ENCODE data around the gene WDR72.
"Not testable (repeated sequence)": the region's sequence is repeated elsewhere in the genome, so short reads cannot be mapped to it uniquely, and the experiment has no call there.

WDR72 gene

GRCh38 chr15:53694476-53694874, 65.0 kb downstream of the WDR72 start:
- Histone ChIP-seq H3K4me1 (ENCODE audit: control insufficient read depth, low read length) (no peaks in the 10 kb centered on the region), H3K4me3 (ENCODE audit: low read length) (no peak overlapping the region), H3K9me2 (replicated peaks; ENCODE audit: control insufficient read depth, low read length) (no peaks in the 10 kb centered on the region), H3K4me2 (ENCODE audit: low read length) (no peak overlapping the region), H3K36me3 (ENCODE audit: control insufficient read depth, low read length) (no peaks in the 10 kb centered on the region), H3K27ac (ENCODE audit: low read depth, low read length) (no peak overlapping the region), H3K27me3 (ENCODE audit: control insufficient read depth, low read length) (no peaks in the 10 kb centered on the region), H3K9me3 (ENCODE audit: control insufficient read depth, insufficient read depth, low read length) (no peaks in the 10 kb centered on the region), H3F3A (ENCODE audit: control insufficient read depth, insufficient read depth) (no peaks in the 10 kb centered on the region), H4K20me1 (ENCODE audit: control insufficient read depth, insufficient read depth, low read depth, low read length) (no peaks in the 10 kb centered on the region), H3K79me2 (ENCODE audit: control insufficient read depth, low read length) (no peaks in the 10 kb centered on the region)
- TF ChIP-seq CTCF (IDR thresholded peaks at IDR 0.05; ENCODE audit: low read depth, low read length, poor library complexity, severe bottlenecking) (no peak), EZH2phosphoT487 (IDR thresholded peaks at IDR 0.05; ENCODE audit: borderline replicate concordance, low read length) (no peak)

- no peaks in the 10 kb centered on the region for H3K4me1 ChIP-seq (ENCODE audit: control insufficient read depth, low read length)
- no peak overlapping the region for H3K4me2 ChIP-seq (ENCODE audit: low read length)
- no peaks in the 10 kb centered on the region for H3K9me2 ChIP-seq (replicated peaks; ENCODE audit: control insufficient read depth, low read length)
- no peak for TF ChIP-seq EZH2phosphoT487 (IDR thresholded peaks at IDR 0.05; ENCODE audit: borderline replicate concordance, low read length)
- H3K9me3 ChIP-seq (ENCODE audit: control insufficient read depth, insufficient read depth, low read length): no peaks in the 10 kb centered on the region
- no peaks in the 10 kb centered on the region for H4K20me1 ChIP-seq (ENCODE audit: control insufficient read depth, insufficient read depth, low read depth, low read length)
- H3K27me3 ChIP-seq (ENCODE audit: control insufficient read depth, low read length): no peaks in the 10 kb centered on the region
- H3K36me3 ChIP-seq (ENCODE audit: control insufficient read depth, low read length): no peaks in the 10 kb centered on the region
- no peak overlapping the region for H3K27ac ChIP-seq (ENCODE audit: low read depth, low read length)
- H3F3A ChIP-seq (ENCODE audit: control insufficient read depth, insufficient read depth): no peaks in the 10 kb centered on the region
- no peak overlapping the region for H3K4me3 ChIP-seq (ENCODE audit: low read length)
- H3K79me2 ChIP-seq (ENCODE audit: control insufficient read depth, low read length): no peaks in the 10 kb centered on the region
These were observed 65.6 kb downstream of the WDR72 start for GRCh38 chr15:53693729-53694475.

GRCh38 chr15:53684162-53684561, 75.3 kb downstream of the WDR72 start:
- not testable (repeated sequence) for H3K4me3 ChIP-seq (ENCODE audit: low read length); H4K20me1 ChIP-seq (ENCODE audit: control insufficient read depth, insufficient read depth, low read depth, low read length); H3F3A ChIP-seq (ENCODE audit: control insufficient read depth, insufficient read depth); H3K9me2 ChIP-seq (replicated peaks; ENCODE audit: control insufficient read depth, low read length); H3K4me2 ChIP-seq (ENCODE audit: low read length); H3K27me3 ChIP-seq (ENCODE audit: control insufficient read depth, low read length); H3K4me1 ChIP-seq (ENCODE audit: control insufficient read depth, low read length); H3K9me3 ChIP-seq (ENCODE audit: control insufficient read depth, insufficient read depth, low read length); H3K79me2 ChIP-seq (ENCODE audit: control insufficient read depth, low read length); H3K36me3 ChIP-seq (ENCODE audit: control insufficient read depth, low read length); H3K27ac ChIP-seq (ENCODE audit: low read depth, low read length)

GRCh38 chr15:53681056-53681455, 78.4 kb downstream of the WDR72 start:
- Histone ChIP-seq H3K36me3 (ENCODE audit: control insufficient read depth, low read length) (no peaks in the 10 kb centered on the region), H3K4me3 (ENCODE audit: low read length) (no peak overlapping the region), H3K9me2 (replicated peaks; ENCODE audit: control insufficient read depth, low read length) (no peaks in the 10 kb centered on the region), H3K27me3 (ENCODE audit: control insufficient read depth, low read length) (no peaks in the 10 kb centered on the region), H4K20me1 (ENCODE audit: control insufficient read depth, insufficient read depth, low read depth, low read length) (no peaks in the 10 kb centered on the region), H3K4me2 (ENCODE audit: low read length) (no peak overlapping the region), H3F3A (ENCODE audit: control insufficient read depth, insufficient read depth) (no peaks in the 10 kb centered on the region), H3K79me2 (ENCODE audit: control insufficient read depth, low read length) (no peaks in the 10 kb centered on the region), H3K9me3 (ENCODE audit: control insufficient read depth, insufficient read depth, low read length) (no peaks in the 10 kb centered on the region), H3K27ac (ENCODE audit: low read depth, low read length) (no peak overlapping the region), H3K4me1 (ENCODE audit: control insufficient read depth, low read length) (no peaks in the 10 kb centered on the region)
- TF ChIP-seq EZH2phosphoT487 (IDR thresholded peaks at IDR 0.05; ENCODE audit: borderline replicate concordance, low read length): no peak
- TF ChIP-seq CTCF (IDR thresholded peaks at IDR 0.05; ENCODE audit: low read depth, low read length, poor library complexity, severe bottlenecking): no peak
